NCI-H774 (cell line): ENCODE measurements around the gene PHKG2.

Source experiments
- DNase-seq: peaks from one replicate; lab custom pipeline; 2025; lab: John Stamatoyannopoulos, UW

The PHKG2 gene

DNA sequence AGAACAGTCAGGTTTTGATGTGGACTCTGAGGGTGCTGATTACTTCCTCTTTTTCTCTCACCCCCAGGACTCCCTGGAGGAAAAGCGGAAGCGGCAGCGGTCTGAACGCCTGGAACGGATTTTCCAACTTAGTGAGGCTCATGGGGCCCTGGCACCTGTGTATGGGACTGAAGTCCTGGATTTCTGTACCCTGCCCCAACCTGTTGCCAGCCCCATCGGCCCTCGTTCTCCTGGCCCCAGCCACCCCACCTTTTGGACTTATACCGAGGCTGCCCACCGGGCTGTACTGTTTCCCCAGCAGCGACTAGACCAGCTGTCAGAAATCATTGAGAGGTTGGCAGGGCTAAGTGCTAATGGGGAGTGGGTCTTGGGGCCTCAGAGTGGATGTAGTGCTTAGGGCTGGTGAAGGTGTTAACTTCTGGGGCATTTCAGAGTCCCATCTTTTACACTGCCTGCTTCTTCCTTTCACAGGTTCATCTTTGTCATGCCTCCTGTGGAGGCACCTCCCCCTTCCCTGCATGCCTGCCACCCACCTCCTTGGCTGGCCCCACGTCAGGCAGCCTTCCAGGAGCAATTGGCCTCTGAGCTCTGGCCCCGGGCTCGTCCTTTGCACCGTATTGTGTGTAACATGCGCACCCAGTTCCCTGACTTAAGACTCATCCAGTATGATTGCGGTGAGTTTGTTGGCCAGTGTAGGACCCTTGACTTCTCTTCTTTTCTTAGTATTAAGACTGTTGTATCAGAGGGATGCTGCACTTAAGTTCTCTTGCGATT, 19.1 kb upstream of the PHKG2 start:
- DNase-seq: no peak

DNA sequence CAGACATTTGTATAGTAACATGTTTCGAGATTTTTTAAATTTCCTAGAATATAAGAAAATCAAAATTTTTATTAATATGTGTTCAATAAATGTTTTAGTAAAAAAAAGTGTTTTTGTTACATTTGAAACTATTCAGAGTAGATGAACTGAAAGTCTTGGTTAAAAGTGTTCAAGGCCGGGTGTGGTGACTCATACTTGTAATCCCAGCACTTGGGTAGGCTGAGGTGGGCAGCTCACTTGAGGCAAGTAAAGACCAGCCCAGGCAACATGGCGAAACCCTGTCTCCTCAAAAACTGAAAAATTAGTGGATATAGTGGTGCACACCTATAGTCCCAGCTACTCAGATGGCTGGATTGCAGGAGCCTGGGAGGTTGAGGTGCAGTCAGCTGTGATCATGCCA, 16.8 kb upstream of the PHKG2 start:
- no peak for DNase-seq

DNA sequence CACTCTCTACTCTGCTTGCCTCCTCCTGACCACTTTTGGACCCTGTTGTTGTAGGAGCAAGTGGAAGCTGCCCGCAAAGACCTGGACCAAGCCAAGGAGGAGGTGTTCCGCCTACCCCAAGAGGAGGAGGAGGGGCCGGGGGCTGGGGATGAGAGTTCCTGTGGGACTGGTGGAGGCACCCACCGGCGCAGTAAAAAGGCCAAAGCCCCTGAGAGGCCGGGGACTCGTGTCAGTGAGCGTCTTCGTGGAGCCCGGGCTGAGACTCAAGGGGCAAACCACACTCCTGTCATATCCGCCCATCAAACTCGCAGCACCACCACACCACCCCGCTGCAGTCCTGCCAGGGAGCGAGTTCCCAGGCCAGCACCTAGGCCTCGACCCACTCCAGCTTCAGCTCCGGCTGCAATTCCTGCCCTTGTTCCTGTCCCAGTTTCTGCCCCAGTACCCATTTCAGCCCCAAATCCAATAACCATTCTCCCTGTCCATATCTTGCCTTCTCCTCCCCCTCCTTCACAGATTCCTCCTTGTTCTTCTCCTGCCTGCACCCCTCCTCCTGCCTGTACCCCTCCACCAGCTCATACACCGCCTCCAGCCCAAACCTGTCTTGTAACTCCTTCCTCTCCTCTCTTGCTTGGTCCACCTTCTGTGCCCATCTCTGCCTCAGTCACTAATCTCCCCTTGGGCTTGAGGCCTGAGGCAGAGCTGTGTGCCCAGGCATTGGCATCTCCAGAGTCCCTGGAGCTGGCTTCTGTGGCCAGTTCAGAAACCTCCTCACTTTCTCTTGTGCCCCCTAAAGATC, 11.0 kb upstream of the PHKG2 start:
- no peak for DNase-seq

DNA sequence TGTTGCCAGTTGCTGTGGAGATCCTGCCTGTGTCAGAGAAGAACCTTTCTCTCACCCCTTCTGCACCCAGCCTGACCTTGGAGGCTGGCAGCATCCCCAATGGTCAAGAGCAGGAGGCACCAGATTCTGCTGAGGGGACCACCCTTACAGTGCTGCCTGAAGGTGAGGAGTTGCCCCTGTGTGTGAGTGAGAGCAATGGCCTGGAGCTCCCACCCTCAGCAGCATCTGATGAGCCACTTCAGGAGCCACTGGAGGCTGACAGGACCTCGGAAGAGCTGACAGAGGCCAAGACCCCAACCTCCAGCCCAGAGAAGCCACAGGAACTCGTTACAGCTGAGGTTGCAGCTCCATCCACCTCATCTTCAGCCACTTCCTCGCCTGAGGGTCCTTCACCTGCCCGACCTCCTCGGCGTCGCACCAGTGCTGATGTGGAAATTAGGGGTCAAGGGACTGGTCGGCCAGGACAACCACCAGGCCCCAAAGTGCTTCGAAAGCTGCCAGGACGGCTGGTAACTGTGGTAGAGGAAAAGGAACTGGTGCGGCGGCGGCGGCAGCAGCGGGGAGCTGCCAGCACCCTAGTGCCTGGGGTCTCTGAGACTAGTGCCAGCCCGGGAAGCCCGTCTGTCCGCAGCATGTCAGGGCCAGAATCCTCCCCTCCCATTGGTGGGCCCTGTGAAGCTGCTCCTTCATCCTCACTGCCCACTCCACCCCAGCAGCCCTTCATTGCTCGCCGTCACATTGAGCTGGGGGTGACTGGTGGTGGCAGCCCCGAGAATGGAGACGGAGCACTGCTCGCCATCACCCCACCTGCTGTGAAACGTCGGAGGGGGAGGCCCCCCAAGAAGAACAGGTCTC, 10.2 kb upstream of the PHKG2 start:
- no peak for DNase-seq

DNA sequence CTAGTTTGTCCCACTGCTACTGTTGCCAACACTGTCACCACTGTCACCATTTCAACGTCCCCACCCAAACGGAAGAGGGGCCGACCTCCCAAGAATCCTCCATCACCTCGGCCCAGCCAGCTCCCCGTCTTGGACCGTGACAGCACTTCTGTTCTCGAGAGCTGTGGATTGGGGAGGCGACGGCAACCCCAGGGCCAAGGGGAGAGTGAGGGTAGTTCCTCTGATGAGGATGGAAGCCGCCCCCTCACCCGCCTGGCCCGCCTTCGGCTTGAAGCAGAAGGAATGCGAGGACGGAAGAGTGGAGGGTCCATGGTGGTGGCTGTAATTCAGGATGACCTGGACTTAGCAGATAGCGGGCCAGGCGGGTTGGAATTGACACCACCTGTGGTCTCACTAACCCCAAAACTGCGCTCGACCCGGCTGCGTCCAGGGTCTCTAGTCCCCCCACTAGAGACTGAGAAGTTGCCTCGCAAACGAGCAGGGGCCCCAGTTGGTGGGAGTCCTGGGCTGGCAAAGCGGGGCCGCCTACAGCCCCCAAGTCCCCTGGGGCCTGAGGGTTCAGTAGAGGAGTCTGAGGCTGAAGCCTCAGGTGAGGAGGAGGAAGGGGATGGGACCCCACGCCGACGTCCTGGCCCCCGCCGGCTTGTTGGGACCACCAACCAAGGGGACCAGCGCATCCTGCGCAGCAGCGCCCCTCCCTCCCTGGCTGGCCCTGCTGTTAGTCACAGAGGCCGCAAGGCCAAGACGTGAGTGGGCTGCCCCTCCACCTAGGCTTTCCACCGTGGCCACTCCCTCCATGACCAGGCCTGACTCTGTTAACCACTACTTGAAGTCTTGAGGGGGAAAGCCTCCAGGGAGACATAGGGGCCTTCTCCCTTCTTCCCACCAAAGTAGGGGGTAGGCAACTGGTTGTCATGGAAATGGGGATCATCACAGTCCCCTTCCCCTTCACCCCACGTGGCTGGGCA, 9.0 kb upstream of the PHKG2 start:
- no peak for DNase-seq

DNA sequence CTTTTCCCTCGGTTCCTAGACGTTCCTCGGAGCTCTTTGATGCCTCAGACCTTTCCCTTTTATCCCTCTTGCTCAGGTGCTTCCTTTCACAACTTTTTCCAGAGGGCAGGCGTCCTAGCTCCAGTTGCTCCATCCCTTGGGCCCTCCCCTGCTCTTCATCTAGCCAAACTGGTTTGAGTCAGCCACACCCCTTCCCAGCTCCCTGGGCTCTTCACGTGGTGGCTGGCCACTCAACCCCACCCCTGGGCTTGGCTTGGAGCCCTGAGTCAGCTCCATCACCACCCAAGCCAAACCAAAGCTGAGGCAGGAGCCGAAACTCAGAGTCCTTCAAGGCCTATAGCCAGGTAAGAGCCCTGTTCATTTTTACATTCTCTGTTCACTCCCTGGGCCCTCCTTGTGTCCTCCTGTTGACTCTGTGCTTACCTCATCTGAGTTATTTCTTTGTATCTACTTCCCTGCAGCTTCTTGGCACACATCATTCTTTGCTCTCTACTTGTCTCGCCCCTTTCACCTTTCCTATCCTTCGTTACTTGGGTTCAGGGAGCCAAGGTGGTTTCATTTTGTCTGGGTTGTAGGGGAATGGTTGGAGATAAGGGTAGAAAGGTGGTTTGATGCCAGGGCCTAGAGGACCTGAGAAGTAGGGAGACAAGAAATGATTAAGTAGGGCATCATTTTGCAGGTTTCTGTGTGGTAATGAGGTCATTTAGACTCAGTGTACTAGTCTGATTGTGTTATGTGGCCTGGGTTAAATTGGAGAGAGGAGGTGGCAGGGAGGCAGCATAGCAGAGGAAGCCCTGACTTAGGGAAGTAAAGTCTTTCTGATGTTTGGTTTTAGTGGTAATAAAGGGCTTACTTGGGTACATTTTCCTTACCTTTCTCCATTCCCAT, 7.6 kb upstream of the PHKG2 start:
- DNase-seq: peak; percentile 33

DNA sequence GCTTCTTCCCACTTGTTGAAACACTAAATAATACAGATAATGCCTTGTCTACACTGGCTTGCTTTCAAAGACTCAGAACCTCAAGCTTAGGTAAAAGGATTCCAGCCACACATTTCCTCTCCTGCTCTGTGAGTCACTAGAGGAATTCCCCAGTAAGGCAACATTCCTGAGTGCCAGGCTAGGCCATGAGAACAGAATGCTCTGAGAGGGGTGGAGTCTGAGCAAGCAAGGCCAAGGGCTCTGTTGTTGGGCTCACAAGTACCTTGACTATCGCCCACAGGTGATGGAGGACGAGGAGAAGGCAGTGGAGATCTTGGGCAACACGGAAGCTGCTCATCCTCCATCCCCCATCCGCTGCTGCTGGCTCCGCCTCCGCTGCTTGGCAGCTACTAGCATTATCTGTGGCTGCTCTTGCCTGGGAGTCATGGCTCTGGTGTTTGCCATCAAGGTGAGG, 6.7 kb upstream of the PHKG2 start:
- no peak for DNase-seq

DNA sequence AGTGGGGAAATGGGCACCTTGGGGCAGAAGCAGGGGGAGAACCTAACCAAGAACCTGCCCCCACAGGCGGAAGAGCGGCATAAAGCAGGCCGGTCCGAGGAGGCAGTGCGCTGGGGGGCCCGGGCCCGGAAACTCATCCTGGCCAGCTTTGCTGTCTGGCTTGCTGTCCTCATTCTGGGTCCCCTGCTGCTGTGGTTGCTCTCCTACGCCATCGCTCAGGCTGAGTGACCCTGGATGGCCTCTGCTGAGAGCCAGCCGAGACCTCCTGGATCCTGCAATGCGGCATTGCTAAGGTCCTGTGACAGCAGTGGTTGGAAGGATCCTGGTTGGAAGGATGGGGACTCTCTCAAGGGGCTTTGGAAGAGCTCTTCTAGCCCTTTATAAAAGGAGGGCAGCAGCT, 4.5 kb upstream of the PHKG2 start:
- DNase-seq: no peak

DNA sequence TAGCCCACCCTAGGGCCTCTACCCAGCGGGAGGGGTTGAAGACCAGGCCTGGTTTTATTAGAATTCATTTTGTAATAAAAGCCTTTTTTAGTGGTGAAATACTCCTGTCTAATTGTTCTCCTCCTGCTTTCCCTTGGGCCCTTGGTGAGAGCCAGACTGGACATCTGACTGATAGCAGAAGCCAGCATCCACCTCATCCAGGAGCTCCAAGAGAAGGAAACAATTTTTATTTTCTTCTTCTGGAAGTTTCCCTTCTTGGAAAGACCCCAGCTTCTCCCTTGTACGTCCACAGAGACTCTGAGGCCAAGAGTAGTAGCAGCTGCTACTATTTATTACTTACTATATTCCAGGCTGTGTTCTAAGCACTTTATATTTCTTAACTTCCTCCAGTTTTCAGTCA, 4.0 kb upstream of the PHKG2 start:
- DNase-seq: no peak

DNA sequence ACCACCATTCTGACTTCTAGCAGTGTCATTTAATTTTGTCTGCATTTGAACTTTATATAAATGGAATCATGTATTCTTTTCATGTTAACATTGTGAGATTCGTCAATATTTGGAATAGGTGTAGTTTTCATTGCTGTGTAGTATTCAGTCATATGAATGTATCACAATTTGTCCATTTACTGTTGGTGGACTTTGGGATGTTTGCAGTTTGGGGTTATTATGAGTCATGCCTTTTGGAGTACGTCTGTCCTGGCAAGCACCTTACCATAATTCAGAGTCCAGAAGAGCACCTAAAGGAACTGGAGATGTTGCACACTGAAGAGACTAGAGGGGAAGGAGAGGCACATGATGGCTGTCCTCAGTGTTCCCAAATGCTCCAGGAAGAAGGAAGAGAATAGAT, 3.1 kb upstream of the PHKG2 start:
- no peak for DNase-seq

DNA sequence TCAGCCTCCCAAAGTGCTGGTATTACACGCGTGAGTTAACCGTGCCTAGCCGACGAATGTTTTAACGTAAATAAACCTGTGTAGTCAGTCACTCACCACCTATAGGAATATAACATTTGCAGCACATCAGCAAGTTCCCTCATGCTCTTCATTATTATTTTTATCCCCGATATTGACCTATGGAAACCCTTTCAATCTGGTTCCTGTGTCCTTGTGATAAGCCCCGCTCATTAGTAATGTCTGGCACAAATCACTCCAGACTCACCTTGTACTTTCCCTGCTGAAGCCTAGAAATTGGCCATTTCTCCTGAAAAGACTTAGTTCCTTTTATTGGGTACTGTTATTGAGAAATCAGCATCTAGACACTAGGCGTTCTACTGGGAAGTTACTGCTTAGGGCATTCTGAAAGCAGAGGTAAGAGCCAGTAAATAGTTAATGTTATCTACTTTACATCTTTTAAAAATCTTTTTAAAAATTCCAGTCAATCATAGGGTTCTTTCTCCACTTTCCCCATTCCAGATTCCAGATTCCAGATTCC, 1.5 kb upstream of the PHKG2 start:
- no peak for DNase-seq

DNA sequence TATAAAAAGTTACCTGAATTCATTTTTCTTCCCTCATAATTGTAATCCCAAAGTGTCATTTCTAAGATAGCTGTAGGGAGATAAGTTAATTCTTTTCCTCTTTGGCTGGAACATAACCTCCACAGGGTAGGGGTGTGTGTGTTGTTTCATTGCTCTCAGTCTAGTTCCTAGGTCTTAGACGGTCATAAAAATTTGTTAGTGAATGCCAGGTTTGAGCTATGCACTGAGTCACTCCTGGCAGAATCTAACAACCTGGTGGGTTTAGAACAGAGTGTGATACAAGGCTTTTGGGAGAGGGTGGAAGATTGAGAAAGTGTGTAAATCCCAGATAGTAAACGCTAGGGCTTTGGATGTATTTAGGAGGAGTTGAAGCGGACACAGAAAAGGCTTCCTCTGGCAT, 894 bp upstream of the PHKG2 start:
- no peak for DNase-seq

DNA sequence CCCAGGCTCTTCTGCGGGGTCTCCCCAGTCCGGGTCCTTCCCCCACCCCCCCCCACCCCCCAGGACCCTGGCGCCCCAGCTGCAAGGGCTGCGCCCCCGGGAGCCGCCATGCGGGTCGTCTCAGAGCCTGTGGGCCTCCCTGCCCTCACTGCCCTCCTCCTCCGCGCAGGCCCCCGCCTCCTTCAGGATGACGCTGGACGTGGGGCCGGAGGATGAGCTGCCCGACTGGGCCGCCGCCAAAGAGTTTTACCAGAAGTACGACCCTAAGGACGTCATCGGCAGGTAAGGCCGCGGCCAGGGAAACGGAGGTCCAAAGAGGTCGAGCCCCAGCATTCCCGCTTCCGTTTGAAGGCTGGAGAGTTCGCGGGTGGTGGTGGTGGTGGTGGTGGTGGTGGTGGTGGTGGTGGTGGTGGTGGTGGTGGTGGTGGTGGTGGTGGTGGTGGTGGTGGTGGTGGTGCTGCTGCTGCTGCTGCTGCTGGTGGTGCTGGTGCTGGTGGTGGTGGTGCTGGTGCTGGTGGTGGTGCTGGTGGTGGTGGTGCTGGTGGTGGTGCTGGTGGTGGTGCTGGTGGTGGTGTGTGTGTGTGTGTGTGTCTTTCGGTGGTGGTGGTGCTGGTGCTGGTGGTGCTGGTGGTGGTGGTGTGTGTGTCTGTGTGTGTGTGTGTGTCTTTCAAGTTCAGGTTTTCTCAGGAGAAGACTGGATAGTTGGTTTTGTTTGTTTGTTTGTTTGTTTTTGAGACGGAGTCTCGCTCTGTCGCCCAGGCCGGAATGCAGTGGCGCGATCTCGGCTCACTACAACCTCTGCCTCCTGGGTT, 615 bp downstream of the PHKG2 start:
- DNase-seq: no peak

DNA sequence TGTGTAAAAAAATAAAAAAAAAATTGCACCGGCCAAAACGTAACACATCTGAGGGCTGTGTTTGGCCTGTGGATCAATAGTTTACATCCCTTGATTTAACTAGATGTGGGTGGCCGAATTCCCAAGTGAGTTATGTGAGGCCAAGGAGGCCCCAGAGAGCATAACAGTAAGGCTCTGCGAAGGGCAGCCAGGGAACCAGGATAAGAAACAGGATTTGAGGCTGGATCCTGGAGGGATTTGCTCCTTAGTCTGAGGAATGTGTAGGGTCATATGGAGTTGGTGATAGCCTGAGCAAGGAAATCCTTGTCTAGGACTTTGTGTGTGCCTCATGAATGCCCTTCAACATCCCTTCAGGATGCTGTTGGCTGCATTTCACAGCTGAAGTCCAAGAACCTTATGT, 2.0 kb downstream of the PHKG2 start:
- DNase-seq: no peak

DNA sequence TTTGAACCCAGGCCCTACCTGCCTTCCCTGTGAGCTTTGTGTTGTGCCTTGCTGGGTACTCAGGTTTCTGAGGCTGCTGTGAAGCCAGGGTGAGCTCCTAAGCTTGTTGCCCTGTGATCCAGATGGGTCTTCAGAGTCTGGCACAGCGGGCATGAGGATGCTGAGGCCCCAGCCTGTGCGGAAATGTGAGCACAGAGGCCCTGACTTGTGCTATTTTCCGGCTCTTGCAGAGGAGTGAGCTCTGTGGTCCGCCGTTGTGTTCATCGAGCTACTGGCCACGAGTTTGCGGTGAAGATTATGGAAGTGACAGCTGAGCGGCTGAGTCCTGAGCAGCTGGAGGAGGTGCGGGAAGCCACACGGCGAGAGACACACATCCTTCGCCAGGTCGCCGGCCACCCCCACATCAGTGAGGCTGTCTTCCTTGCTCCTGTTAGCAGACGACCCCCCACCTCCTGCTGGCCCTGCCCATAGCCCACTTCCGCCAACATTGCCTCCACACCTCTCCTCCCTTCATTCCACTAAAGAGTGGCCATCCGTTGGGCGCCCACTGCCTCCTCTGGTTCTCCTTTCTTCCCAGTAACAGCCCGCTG, 2.7 kb downstream of the PHKG2 start:
- no peak for DNase-seq

DNA sequence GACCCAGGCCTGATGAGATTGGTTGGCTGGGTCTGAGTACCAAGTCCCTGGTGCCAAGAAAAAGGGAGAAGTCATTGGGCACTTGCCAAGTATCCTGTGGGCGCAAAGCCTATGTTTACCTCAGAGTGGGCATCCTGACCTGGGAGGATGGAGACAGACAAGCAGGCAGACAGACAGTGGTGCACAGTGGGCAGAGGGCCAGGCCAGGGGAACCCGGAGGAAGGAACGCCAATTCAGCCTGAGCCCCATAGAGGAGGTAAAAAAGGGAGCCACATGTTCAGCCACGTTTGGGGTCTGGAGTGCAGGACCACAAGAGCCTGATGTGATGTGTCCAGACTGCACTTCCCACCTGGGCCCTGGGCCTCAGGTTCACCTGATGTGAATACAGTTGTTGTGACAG, 5.4 kb downstream of the PHKG2 start:
- DNase-seq: no peak

DNA sequence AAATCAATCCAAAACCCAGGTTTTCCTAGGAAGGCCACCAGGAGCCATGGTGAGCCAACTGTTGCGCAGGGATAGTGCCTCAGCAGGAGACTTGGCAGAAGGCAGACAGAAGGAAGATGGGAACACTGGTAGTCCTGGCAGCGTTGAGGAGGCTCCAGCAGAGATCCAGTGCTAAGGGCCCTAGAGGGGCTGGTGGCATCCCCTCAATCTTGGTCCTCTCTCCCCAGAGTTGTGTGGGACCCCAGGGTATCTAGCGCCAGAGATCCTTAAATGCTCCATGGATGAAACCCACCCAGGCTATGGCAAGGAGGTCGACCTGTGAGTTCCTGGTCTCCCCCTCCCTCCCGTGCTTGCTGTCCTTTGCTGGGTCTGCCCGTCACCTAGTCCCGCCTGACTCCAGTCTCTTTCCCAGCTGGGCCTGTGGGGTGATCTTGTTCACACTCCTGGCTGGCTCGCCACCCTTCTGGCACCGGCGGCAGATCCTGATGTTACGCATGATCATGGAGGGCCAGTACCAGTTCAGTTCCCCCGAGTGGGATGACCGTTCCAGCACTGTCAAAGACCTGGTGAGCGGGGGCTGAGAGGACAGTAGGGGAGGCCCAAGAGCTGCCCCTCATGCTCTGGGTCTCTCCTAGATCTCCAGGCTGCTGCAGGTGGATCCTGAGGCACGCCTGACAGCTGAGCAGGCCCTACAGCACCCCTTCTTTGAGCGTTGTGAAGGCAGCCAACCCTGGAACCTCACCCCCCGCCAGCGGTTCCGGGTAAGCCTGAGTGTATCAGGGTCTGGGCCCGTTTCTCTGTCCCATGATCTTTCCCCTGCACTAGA, 7.9 kb downstream of the PHKG2 start:
- no peak for DNase-seq

DNA sequence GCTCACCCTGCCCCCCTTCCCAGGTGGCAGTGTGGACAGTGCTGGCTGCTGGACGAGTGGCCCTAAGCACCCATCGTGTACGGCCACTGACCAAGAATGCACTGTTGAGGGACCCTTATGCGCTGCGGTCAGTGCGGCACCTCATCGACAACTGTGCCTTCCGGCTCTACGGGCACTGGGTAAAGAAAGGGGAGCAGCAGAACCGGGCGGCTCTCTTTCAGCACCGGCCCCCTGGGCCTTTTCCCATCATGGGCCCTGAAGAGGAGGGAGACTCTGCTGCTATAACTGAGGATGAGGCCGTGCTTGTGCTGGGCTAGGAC, 8.5 kb downstream of the PHKG2 start:
- no peak for DNase-seq
